Renal cortical epithelial cell (primary cell): ENCODE data around the gene DNTTIP2. TPM values are rescaled to one million over a fixed set of nuclear protein-coding genes. Genes with fewer than 3 reads are reported as not detected.
A peak's percentile ranks its signal among the peaks of the same experiment; 100 is the strongest.
"Not testable (repeated sequence)": the region's sequence is repeated elsewhere in the genome, so short reads cannot be mapped to it uniquely, and the experiment has no call there.

ENCODE experiments used
- DNase-seq: peaks from one replicate; pipeline ENCODE4 v3.0.0-alpha.2; 2011; ENCODE audit warnings: low read depth
- total RNA-seq: library from RNA; depleted of rRNA; stranded (reverse); fragments of >200 nt; gene quantifications from 2 replicates; pipeline ENCODE4 v1.2.3, GENCODE V29; 2014

The DNTTIP2 gene
- total RNA-seq, 1 donor from 2014 or later: 51.7 TPM

GRCh38 chr1:93842750-93843500, 36.1 kb downstream of the DNTTIP2 start:
- DNase-seq: no peak

GRCh38 chr1:93841771-93842170, 37.2 kb downstream of the DNTTIP2 start:
- no peak for DNase-seq

GRCh38 chr1:93840956-93841482, 38.0 kb downstream of the DNTTIP2 start:
- no peak for DNase-seq

- DNase-seq: no peak
Measured at GRCh38 chr1:93839753-93840152, 39.3 kb downstream of the DNTTIP2 start.

- peak; percentile 81 for DNase-seq
Measured at GRCh38 chr1:93839307-93839706, 39.7 kb downstream of the DNTTIP2 start.

GRCh38 chr1:93837961-93838360, 41.0 kb downstream of the DNTTIP2 start:
- DNase-seq: no peak

GRCh38 chr1:93833293-93833692, 45.7 kb downstream of the DNTTIP2 start:
- not testable (repeated sequence) for DNase-seq

GRCh38 chr1:93829061-93829460, 49.9 kb downstream of the DNTTIP2 start:
- DNase-seq: no peak

GRCh38 chr1:93828367-93828755, 50.6 kb downstream of the DNTTIP2 start:
- no peak for DNase-seq

- DNase-seq: no peak
Measured at GRCh38 chr1:93827633-93828366, 51.2 kb downstream of the DNTTIP2 start.

GRCh38 chr1:93827128-93827527, 51.9 kb downstream of the DNTTIP2 start:
- DNase-seq: no peak

GRCh38 chr1:93824834-93825233, 54.2 kb downstream of the DNTTIP2 start:
- DNase-seq: no peak

GRCh38 chr1:93822730-93823425, 56.1 kb downstream of the DNTTIP2 start:
- no peak for DNase-seq

- no peak for DNase-seq
Measured at GRCh38 chr1:93821423-93822144, 57.4 kb downstream of the DNTTIP2 start.

GRCh38 chr1:93820554-93821422, 58.2 kb downstream of the DNTTIP2 start:
- DNase-seq: no peak

GRCh38 chr1:93818570-93818959, 60.4 kb downstream of the DNTTIP2 start:
- DNase-seq: no peak

- no peak for DNase-seq
Measured at GRCh38 chr1:93817819-93818569, 61.0 kb downstream of the DNTTIP2 start.

GRCh38 chr1:93816970-93817678, 61.9 kb downstream of the DNTTIP2 start:
- no peak for DNase-seq
